ENCODE data around the gene SLCO2A1. TPM values are rescaled to one million over a fixed set of nuclear protein-coding genes. Genes with fewer than 3 reads are reported as not detected.

The SLCO2A1 gene
- total and polyA plus RNA-seq, 2 of the 4 experiments (the other 2 are of a cell fraction), result under 0.01 to 1.5 TPM

DNA sequence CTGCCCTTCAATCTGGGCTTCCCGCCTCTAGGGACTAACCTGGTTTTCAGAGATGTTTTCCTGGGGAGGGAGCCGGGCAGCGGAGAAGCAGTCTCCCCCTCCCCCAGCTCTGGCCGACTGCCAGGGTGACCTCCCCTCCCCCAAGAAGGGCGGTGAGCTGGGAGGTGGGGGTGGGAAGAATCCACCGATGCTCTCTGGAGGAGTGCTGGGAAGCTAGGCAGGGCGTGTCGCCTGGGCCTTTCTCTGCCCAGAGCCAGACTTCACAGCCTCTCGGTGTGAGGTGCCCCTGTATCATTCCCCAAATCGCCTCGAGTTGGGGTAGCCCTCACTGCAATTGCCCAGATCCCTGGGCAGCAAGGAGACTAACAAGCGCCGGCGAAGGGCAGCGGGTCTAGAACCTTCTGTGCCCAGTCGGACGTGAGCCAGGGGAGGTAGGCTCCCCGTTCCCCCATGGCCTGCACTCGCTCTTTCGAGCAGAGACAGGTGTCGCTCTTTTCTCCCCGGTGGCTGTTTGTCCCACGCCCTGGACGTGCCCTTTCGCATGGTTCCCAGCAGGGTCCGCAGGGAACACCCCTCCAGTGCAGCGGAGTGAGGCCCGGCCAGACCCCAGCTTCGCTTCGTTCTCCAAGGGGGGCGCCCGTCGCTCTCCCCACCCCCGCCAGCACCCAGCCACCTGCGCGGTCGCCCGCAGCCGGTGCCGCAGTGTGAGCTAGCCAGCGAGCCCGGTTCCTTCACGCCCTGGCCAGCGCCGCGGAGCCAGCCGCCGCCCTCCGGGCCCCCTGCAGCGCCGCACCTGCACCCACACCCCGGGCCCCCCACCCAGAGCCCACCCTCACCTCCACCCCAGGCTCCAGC lies 135.1 kb downstream of the SLCO2A1 start:
- intact Hi-C loops (cut with micrococcal nuclease), result no loop called here
- peak overlapping the region; percentile 30 for H3K4me2 ChIP-seq (ENCODE audit: low read depth, low read length)
- no peak for DNase-seq

More for the DNA sequence above, 135.1 kb downstream of the SLCO2A1 start:
- H3K4ac ChIP-seq (ENCODE audit: low read depth, low read length), result no peak overlapping the region
- H3K9me3 ChIP-seq (ENCODE audit: control insufficient read depth, insufficient read depth, low read length), result no peaks in the 10 kb centered on the region
- dilution Hi-C loops (cut with HindIII; ENCODE audit: low sequenced_read_pairs, unreplicated experiment), result no loop called here
- WGBS, 2 experiments (ENCODE audit: extremely low coverage in 2 of 2, insufficient read length in 1 of 2), result 12% methylated on average over 25 of the region's 52 CpGs; no CpG with 5 or more reads in 1 of the 2 experiments
- no peak overlapping the region for H2BK15ac ChIP-seq (ENCODE audit: low read depth, low read length)
- H2AFZ ChIP-seq (replicated peaks; ENCODE audit: low read length, poor library complexity), result peak overlapping the region; percentile 67
- ChIA-PET CTCF (no interaction called here), POLR2A (ENCODE audit: unreplicated experiment) (no interaction called here)
- no peak overlapping the region for H4K91ac ChIP-seq (ENCODE audit: insufficient read depth, low read depth, low read length)
- no peak overlapping the region for H4K5ac ChIP-seq (ENCODE audit: low read depth, low read length)
- H2BK5ac ChIP-seq (ENCODE audit: low read depth, low read length, poor library complexity, severe bottlenecking), result no peak overlapping the region
- H3K36me3 ChIP-seq (ENCODE audit: control insufficient read depth, insufficient read depth, low read length), result no peaks in the 10 kb centered on the region
- no peaks in the 10 kb centered on the region for H3K4me1 ChIP-seq (ENCODE audit: control insufficient read depth, insufficient read depth, low read length)
- no peak overlapping the region for H3K18ac ChIP-seq (ENCODE audit: low read depth, low read length)
- no peaks in the 10 kb centered on the region for H3K9me1 ChIP-seq (ENCODE audit: insufficient read depth, low read length)
- H4K20me1 ChIP-seq (ENCODE audit: insufficient read depth, low read length), result no peaks in the 10 kb centered on the region
- peak overlapping the region; percentile 10; the same call in 1 of the 2 replicates for H3K4me3 ChIP-seq (ENCODE audit: insufficient read depth, low read depth, low read length)
- no peak overlapping the region for H3K9ac ChIP-seq (ENCODE audit: low read depth, low read length)
- H2BK20ac ChIP-seq (ENCODE audit: low read depth, low read length), result no peak overlapping the region
- H3K56ac ChIP-seq (ENCODE audit: extremely low read depth, insufficient read depth, low read length), result no peak overlapping the region
- BruUV-seq (replicated peaks), result no TSS peak
- H3K23ac ChIP-seq (ENCODE audit: low read depth, low read length), result no peak overlapping the region
- no peak overlapping the region for H4K8ac ChIP-seq (ENCODE audit: low read depth in 2 of 2, low read length in 2 of 2)
- no peak overlapping the region for H2AK5ac ChIP-seq (ENCODE audit: low read depth, low read length)
- no peaks in the 10 kb centered on the region for H3K79me1 ChIP-seq (ENCODE audit: low read depth in 1 of 2, low read length in 2 of 2)
- ATAC-seq (ENCODE audit: low read depth), result peak; percentile 4
- H3K27ac ChIP-seq (ENCODE audit: insufficient read depth, low read length), result no peak overlapping the region
- no peak overlapping the region for H2BK120ac ChIP-seq (ENCODE audit: low read depth, low read length)
- H3K27me3 ChIP-seq (ENCODE audit: control insufficient read depth, insufficient read depth, low read length), result peaks cover 50% of the 10 kb centered on the region
- in situ Hi-C loops (cut with MboI; ENCODE audit: low sequenced_read_pairs), result no loop called here
- TF ChIP-seq NFE2L2 (IDR thresholded peaks at IDR 0.05; ENCODE audit: low read depth, low read length) (no peak), POLR2A (IDR thresholded peaks at IDR 0.05; ENCODE audit: low read depth, low read length) (no peak), RFX5 (IDR thresholded peaks at IDR 0.05; ENCODE audit: low read depth, low read length) (no peak), CEBPB (IDR thresholded peaks at IDR 0.05; ENCODE audit: low read depth, low read length) (no peak)
- TF ChIP-seq, protein P1, sequence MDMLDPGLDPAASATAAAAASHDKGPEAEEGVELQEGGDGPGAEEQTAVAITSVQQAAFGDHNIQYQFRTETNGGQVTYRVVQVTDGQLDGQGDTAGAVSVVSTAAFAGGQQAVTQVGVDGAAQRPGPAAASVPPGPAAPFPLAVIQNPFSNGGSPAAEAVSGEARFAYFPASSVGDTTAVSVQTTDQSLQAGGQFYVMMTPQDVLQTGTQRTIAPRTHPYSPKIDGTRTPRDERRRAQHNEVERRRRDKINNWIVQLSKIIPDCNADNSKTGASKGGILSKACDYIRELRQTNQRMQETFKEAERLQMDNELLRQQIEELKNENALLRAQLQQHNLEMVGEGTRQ (IDR thresholded peaks at IDR 0.05; ENCODE audit: low read depth, low read length), result no peak
- H2AK9ac ChIP-seq (replicated peaks; ENCODE audit: low read depth, low read length, poor library complexity), result no peak overlapping the region
- no peak overlapping the region for H3K14ac ChIP-seq (replicated peaks; ENCODE audit: low read depth, low read length)
